ENCODE measurements around the gene TEKTIP1.

Gene TEKTIP1

DNA sequence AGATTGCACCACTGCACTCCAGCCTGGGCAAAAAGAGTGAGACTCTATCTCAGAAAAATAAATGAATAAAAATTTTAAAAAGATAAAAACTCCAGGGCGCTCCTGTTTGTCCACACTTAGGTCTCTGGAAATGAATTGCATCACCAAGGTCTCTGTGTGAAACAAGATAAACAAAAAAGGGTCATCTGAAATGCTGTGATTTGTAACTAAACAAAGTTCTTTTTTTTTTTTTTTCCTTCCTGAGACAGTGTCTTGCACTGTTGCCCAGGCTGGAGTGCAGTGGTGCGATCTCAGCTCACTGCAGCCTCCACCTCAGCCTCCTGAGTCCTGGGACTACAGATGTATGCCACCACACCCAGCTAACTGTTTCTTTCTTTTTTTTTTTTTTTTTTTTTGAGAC is 21.3 kb upstream of the TEKTIP1 start:
- H3K9ac ChIP-seq: no peak overlapping the region
- TF ChIP-seq, protein P1, sequence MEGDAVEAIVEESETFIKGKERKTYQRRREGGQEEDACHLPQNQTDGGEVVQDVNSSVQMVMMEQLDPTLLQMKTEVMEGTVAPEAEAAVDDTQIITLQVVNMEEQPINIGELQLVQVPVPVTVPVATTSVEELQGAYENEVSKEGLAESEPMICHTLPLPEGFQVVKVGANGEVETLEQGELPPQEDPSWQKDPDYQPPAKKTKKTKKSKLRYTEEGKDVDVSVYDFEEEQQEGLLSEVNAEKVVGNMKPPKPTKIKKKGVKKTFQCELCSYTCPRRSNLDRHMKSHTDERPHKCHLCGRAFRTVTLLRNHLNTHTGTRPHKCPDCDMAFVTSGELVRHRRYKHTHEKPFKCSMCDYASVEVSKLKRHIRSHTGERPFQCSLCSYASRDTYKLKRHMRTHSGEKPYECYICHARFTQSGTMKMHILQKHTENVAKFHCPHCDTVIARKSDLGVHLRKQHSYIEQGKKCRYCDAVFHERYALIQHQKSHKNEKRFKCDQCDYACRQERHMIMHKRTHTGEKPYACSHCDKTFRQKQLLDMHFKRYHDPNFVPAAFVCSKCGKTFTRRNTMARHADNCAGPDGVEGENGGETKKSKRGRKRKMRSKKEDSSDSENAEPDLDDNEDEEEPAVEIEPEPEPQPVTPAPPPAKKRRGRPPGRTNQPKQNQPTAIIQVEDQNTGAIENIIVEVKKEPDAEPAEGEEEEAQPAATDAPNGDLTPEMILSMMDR (conservative IDR thresholded peaks at IDR 0.05; ENCODE audit: low read depth, low read length): no peak
- H3K79me2 ChIP-seq (ENCODE audit: insufficient read depth, low read depth): peaks cover 18% of the 10 kb centered on the region
- peaks cover 14% of the 10 kb centered on the region for H3K4me1 ChIP-seq (ENCODE audit: low read depth, poor library complexity, severe bottlenecking)
- H4K20me1 ChIP-seq (ENCODE audit: insufficient read depth): no peaks in the 10 kb centered on the region
- no peaks in the 10 kb centered on the region for H3K36me3 ChIP-seq (ENCODE audit: insufficient read depth)
- no peak overlapping the region for H3K4me2 ChIP-seq
- no peak overlapping the region for H3K4me3 ChIP-seq (IDR thresholded peaks at IDR 0.05; ENCODE audit: insufficient read depth, low read depth, low read length)
- H3K27ac ChIP-seq: no peak overlapping the region
- no peaks in the 10 kb centered on the region for H3K27me3 ChIP-seq (ENCODE audit: insufficient read depth, low read depth)
- H2AFZ ChIP-seq (ENCODE audit: low read depth): no peak overlapping the region

DNA sequence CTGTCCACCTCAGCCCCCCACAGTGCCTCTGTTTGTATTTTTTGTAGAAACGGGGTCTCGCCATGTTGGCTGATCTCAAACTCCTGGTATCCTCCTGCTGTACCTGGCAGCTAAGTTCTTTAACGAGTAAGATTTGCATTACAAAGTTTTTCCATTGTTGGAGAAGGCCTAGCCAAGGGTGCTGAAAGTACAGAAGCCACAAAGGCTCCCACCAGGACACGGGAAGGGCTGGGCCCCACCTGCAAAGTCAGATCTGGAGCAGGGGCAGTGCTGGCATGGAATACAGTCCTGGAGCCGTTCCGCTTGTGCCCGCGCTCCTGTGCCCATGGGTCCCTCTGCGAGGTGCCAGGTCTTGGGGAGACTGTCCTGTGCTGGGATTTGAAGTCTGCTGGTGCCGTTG is 20.7 kb upstream of the TEKTIP1 start:
- Histone ChIP-seq H2AFZ (ENCODE audit: low read depth) (no peak overlapping the region), H3K36me3 (ENCODE audit: insufficient read depth) (no peaks in the 10 kb centered on the region), H3K4me2 (no peak overlapping the region), H3K4me3 (IDR thresholded peaks at IDR 0.05; ENCODE audit: insufficient read depth, low read depth, low read length) (no peak overlapping the region), H3K9ac (no peak overlapping the region), H3K27ac (no peak overlapping the region), H4K20me1 (ENCODE audit: insufficient read depth) (no peaks in the 10 kb centered on the region), H3K79me2 (ENCODE audit: insufficient read depth, low read depth) (peaks cover 18% of the 10 kb centered on the region), H3K27me3 (ENCODE audit: insufficient read depth, low read depth) (no peaks in the 10 kb centered on the region), H3K4me1 (ENCODE audit: low read depth, poor library complexity, severe bottlenecking) (peaks cover 14% of the 10 kb centered on the region)
- TF ChIP-seq, protein P1 (conservative IDR thresholded peaks at IDR 0.05; ENCODE audit: low read depth, low read length): no peak

DNA sequence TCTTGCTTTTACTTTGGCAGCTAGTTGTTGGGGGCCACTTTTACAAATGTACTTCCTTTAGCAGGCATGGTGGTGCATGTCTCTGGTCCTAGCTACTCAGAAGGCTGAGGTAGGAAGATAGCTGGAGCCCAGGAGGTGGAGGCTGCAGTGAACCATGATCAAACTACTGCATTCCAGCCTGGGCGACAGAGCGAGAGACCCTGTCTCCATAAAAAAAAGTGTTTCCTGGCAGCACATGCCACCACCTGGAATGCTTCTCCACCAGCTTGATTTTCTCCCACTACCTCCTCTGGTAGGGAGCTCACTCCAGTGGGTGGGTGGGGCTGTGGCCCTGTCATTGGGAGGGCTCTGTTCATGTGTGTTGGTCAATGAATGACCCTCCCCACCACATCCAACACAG is 20.3 kb upstream of the TEKTIP1 start:
- TF ChIP-seq, protein P1 (conservative IDR thresholded peaks at IDR 0.05; ENCODE audit: low read depth, low read length): no peak
- H3K27ac ChIP-seq: no peak overlapping the region
- peaks cover 18% of the 10 kb centered on the region for H3K79me2 ChIP-seq (ENCODE audit: insufficient read depth, low read depth)
- no peak overlapping the region for H3K4me3 ChIP-seq (IDR thresholded peaks at IDR 0.05; ENCODE audit: insufficient read depth, low read depth, low read length)
- H3K4me2 ChIP-seq: no peak overlapping the region
- H3K27me3 ChIP-seq (ENCODE audit: insufficient read depth, low read depth): no peaks in the 10 kb centered on the region
- no peaks in the 10 kb centered on the region for H3K36me3 ChIP-seq (ENCODE audit: insufficient read depth)
- H4K20me1 ChIP-seq (ENCODE audit: insufficient read depth): no peaks in the 10 kb centered on the region
- H3K9ac ChIP-seq: no peak overlapping the region
- H2AFZ ChIP-seq (ENCODE audit: low read depth): no peak overlapping the region
- H3K4me1 ChIP-seq (ENCODE audit: low read depth, poor library complexity, severe bottlenecking): peaks cover 14% of the 10 kb centered on the region

DNA sequence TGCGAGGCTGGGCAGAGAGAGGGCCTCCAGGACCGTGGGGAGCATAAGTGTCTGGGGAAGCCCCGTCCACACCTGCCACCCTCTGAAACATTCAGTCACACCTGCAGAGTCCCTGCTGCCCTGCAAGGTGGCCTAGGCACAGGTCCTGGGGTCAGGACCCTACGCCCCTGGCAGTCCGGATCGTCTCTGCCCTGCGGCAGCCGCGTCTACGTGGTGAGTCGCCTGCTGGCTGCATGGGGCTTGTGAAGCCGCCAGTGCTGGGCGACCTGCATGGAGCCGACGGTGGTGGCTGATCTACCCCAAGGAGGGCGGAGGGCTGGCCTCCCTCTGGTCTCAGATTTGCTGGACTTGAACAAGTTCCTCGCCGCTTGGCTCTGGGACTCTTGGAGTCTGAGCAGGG is 19.8 kb upstream of the TEKTIP1 start:
- no peak overlapping the region for H2AFZ ChIP-seq (ENCODE audit: low read depth)
- peaks cover 14% of the 10 kb centered on the region for H3K4me1 ChIP-seq (ENCODE audit: low read depth, poor library complexity, severe bottlenecking)
- no peak overlapping the region for H3K27ac ChIP-seq
- no peak overlapping the region for H3K4me2 ChIP-seq
- peaks cover 18% of the 10 kb centered on the region for H3K79me2 ChIP-seq (ENCODE audit: insufficient read depth, low read depth)
- TF ChIP-seq, protein P1 (conservative IDR thresholded peaks at IDR 0.05; ENCODE audit: low read depth, low read length): no peak
- no peaks in the 10 kb centered on the region for H4K20me1 ChIP-seq (ENCODE audit: insufficient read depth)
- no peaks in the 10 kb centered on the region for H3K27me3 ChIP-seq (ENCODE audit: insufficient read depth, low read depth)
- no peak overlapping the region for H3K9ac ChIP-seq
- H3K36me3 ChIP-seq (ENCODE audit: insufficient read depth): no peaks in the 10 kb centered on the region
- no peak overlapping the region for H3K4me3 ChIP-seq (IDR thresholded peaks at IDR 0.05; ENCODE audit: insufficient read depth, low read depth, low read length)
